Loucy (cell line): ENCODE results near the gene CLDN16.

ENCODE experiments used
- CTCF ChIP-seq: fragments of 200-600 bp; sonication (generic); conservative IDR thresholded peaks from 2 replicates; pipeline ENCODE4 v1.5.1; 2014; ENCODE audit warnings: mild to moderate bottlenecking, antibody characterized with exemption, low read length
- EZH2phosphoT487 ChIP-seq: fragments of 200-600 bp; IDR thresholded peaks from 2 replicates; pipeline ENCODE4 v1.6.1; 2018; ENCODE audit warnings: antibody characterized with exemption, mild to moderate bottlenecking, moderate library complexity, borderline replicate concordance

- TF ChIP-seq CTCF = no peak
- no peak for TF ChIP-seq EZH2phosphoT487
These were observed 28.1 kb upstream of the CLDN16 start for GRCh38 chr3:190359813-190360212.
